Measurements from ENCODE around the gene RAP1GAP2.

DNA sequence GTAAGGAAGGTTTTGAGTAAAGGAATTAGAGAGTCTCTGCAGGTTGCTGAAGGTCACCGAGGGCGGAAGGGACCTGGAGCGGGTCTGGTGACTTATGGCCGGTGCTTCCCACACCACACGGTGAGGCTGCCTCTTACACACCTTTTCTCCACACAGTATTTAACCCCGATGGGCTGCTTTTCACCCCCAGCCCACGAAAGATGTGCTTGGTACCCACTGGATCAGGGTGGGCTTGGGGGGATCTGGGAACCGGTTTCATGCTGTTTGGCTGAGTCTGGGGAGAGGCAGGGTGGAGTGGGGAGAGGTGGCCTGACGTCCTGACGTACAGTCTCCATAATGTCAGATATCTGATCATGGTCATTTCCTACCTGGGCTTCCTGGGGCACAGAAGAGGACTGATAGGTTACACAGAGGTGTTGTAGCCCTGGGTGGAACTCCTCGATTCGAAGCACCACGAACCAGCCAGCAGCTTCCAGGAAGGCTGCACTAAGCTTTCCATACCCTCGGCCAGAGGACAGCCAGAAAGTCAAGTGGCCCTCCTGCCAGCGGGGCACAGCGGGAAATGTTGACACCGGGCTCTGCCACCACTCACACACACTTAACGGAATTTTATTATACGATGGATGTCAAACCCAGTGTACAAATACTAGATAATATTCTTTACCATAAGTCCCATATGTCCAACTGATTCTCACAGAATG lies 233.1 kb downstream of the RAP1GAP2 start:
- TF ChIP-seq, protein P1, sequence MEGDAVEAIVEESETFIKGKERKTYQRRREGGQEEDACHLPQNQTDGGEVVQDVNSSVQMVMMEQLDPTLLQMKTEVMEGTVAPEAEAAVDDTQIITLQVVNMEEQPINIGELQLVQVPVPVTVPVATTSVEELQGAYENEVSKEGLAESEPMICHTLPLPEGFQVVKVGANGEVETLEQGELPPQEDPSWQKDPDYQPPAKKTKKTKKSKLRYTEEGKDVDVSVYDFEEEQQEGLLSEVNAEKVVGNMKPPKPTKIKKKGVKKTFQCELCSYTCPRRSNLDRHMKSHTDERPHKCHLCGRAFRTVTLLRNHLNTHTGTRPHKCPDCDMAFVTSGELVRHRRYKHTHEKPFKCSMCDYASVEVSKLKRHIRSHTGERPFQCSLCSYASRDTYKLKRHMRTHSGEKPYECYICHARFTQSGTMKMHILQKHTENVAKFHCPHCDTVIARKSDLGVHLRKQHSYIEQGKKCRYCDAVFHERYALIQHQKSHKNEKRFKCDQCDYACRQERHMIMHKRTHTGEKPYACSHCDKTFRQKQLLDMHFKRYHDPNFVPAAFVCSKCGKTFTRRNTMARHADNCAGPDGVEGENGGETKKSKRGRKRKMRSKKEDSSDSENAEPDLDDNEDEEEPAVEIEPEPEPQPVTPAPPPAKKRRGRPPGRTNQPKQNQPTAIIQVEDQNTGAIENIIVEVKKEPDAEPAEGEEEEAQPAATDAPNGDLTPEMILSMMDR (IDR thresholded peaks at IDR 0.05; ENCODE audit: low read length) = no peak
- no peak for TF ChIP-seq EZH2 (IDR thresholded peaks at IDR 0.05; ENCODE audit: borderline replicate concordance, low read length)

Data from OCI-LY1 (cell line).